Mucosa of rectum (tissue), 2 donors: ENCODE measurements around the gene OSBPL5.

ENCODE experiments used
- H3K27ac ChIP-seq, 2 donors: one replicate each; pipeline ENCODE4 v1.7.0; 2013; ENCODE audit warnings: inconsistent platforms in 2 of 2, low read depth in 2 of 2, low read length in 2 of 2
- H3K27me3 ChIP-seq, 2 donors: one replicate each; pipeline ENCODE4 v1.7.0; 2013; ENCODE audit warnings: low read length in 2 of 2; ENCODE audit not compliant: control insufficient read depth in 2 of 2, insufficient read depth in 2 of 2
- H3K36me3 ChIP-seq, 2 donors: one replicate each; pipeline ENCODE4 v1.7.0; 2013; ENCODE audit warnings: low read length in 2 of 2; ENCODE audit not compliant: control insufficient read depth in 2 of 2, insufficient read depth in 2 of 2
- H3K4me1 ChIP-seq, 2 donors: one replicate each; pipeline ENCODE4 v1.7.0; 2013; ENCODE audit warnings: low read length in 2 of 2, mild to moderate bottlenecking in 1 of 2; ENCODE audit not compliant: control insufficient read depth in 2 of 2, insufficient read depth in 2 of 2
- H3K4me3 ChIP-seq, 2 donors: one replicate each; pipeline ENCODE4 v1.7.0; 2013; ENCODE audit warnings: low read length in 2 of 2
- H3K9ac ChIP-seq, 2 donors: one replicate each; pipeline ENCODE4 v1.7.0; 2013; ENCODE audit warnings: low read length in 2 of 2, low read depth in 1 of 2, mild to moderate bottlenecking in 1 of 2
- H3K9me3 ChIP-seq, 2 donors: one replicate each; pipeline ENCODE4 v1.7.0; 2013; ENCODE audit warnings: low read length in 2 of 2; ENCODE audit not compliant: control insufficient read depth in 2 of 2
- donor health status: healthy.
- donor health status: Normal muscosa, but diverticular disease.

The OSBPL5 gene

DNA sequence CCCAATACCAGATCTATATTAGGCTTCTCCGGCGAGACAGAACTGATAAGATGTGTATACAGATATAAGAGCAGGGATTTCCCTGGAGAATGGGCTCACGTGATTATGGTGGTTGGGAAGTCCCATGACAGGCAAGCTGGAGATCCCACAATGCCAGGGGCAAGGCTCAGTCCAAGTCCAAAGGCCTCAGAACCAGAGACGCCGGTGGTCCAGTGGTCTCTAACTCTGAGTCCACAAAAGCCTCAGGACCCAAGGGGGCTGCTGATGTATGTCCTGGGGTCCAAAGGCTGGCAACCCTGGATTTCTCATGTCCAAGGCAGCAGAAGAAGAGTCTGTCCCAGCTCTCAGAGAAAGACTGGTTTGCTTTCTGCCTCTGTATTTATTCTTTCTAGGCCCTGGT, 15.8 kb upstream of the OSBPL5 start:
- no peak overlapping the region for H3K9ac ChIP-seq
- no peaks in the 10 kb centered on the region for H3K27me3 ChIP-seq
- H3K9me3 ChIP-seq, result peaks cover 0 to 4% of the 10 kb centered on the region in 2 donors
- no peaks in the 10 kb centered on the region for H3K36me3 ChIP-seq
- no peak overlapping the region for H3K27ac ChIP-seq
- H3K4me3 ChIP-seq, result no peak overlapping the region
- no peaks in the 10 kb centered on the region for H3K4me1 ChIP-seq

DNA sequence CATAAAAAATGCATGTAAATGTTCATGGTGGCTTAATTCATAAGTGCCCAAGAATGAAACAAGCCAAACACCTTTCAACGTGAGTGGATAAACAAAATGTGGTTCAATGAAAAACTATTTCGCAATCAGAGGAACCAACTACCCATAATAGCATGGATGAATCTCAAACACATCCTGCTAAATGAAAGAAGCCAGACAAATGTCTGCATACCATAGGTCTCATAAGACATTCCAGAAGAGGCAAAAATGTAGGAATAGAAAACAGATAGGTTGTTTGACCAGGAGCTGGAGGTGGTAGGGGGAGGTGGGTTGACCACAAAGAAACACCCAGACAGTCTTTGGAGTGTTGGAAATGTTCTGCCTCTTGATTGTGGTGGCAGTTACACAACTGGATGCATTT, 13.2 kb upstream of the OSBPL5 start:
- no peak overlapping the region for H3K27ac ChIP-seq
- peaks cover 2 to 4% of the 10 kb centered on the region in 2 donors for H3K9me3 ChIP-seq
- peaks cover 0 to 2% of the 10 kb centered on the region in 2 donors for H3K27me3 ChIP-seq
- H3K4me1 ChIP-seq, result no peaks in the 10 kb centered on the region
- H3K36me3 ChIP-seq, result no peaks in the 10 kb centered on the region
- no peak overlapping the region for H3K4me3 ChIP-seq
- no peak overlapping the region for H3K9ac ChIP-seq

DNA sequence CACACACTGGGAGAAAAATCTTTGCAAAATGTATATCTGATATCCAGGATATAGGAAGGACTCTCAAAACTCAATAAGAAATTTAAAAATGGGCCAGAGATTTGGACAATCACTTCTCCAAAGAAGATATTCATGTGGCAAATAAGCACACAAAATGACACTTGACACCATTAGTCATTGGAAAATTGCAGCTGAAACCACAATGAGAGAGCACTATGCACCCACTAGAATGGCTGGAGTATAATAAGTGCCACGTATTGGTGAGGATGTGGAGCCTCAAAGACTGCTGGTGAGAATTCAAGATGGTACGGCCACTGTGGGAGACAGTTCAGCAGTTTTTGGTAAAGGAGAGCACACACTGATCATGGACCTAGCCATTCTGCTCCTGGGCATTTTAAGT, 12.8 kb upstream of the OSBPL5 start:
- peaks cover 2 to 4% of the 10 kb centered on the region in 2 donors for H3K9me3 ChIP-seq
- H3K4me3 ChIP-seq, result no peak overlapping the region
- no peaks in the 10 kb centered on the region for H3K36me3 ChIP-seq
- peaks cover 0 to 2% of the 10 kb centered on the region in 2 donors for H3K27me3 ChIP-seq
- H3K27ac ChIP-seq, result no peak overlapping the region
- no peak overlapping the region for H3K9ac ChIP-seq
- no peaks in the 10 kb centered on the region for H3K4me1 ChIP-seq

DNA sequence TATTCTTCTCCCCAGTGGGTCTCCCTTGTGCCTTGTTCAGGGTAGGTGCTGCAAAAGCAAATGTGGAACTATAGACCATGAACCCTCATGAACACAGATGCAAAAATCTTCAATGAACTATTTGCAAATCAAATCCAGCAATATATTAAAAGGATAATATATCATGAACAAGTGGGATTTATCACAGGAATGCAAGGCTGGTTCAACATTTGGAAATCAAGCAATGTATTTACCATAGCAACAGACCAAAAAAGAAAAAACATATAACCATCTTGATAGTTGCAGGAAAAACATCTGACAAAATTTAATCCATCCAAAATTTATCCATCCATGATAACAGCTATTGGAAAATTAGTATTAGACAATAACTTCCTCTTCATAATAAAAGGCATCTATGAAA, 11.4 kb upstream of the OSBPL5 start:
- Histone ChIP-seq H3K4me3 (no peak overlapping the region), H3K9me3 (peaks cover 2 to 4% of the 10 kb centered on the region in 2 donors), H3K4me1 (no peaks in the 10 kb centered on the region), H3K36me3 (no peaks in the 10 kb centered on the region), H3K27ac (no peak overlapping the region), H3K27me3 (peaks cover 0 to 2% of the 10 kb centered on the region in 2 donors), H3K9ac (no peak overlapping the region)

DNA sequence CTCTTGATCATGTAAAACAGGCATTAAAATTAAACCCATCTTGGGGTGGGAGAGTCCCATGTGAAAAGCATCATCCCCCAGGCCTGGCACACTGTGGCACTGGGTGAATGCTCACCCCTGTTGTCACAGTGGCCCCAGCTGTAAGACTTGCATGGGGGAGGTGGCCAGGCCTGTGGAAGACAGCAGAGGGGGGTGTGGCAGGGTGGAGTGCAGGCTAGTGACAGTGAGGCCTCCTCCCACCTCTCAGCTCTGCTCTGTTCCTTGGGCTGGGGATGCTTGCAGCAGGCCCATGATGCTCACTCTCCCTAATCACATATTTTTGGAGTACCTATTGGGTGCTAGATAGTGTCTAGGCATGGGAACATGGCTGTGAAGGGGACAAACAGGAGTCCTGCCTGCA, 10.1 kb upstream of the OSBPL5 start:
- Histone ChIP-seq H3K4me3 (no peak overlapping the region), H3K4me1 (no peaks in the 10 kb centered on the region), H3K9me3 (peaks cover 2 to 4% of the 10 kb centered on the region in 2 donors), H3K36me3 (no peaks in the 10 kb centered on the region), H3K9ac (no peak overlapping the region), H3K27ac (no peak overlapping the region), H3K27me3 (peaks cover 4 to 5% of the 10 kb centered on the region in 2 donors)

DNA sequence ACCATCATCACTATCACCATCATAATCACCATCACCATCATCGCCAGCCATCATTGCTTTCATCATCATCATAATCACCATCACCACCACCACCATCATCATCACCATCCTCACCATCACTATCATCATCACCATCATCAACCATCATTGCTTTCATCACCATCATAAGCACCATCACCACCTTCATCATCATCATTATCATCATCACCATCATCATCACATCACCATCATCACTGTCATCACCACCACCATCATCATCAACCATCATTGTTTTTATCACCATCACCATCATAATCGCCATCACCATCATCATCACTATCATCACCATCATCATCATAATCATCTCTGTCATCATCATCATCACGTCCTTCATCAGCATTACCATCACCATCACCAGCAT, 9.3 kb upstream of the OSBPL5 start:
- H3K4me3 ChIP-seq, result no peak overlapping the region
- no peak overlapping the region for H3K9ac ChIP-seq
- H3K27ac ChIP-seq, result no peak overlapping the region
- H3K9me3 ChIP-seq, result peaks cover 2 to 4% of the 10 kb centered on the region in 2 donors
- H3K27me3 ChIP-seq, result peaks cover 4 to 12% of the 10 kb centered on the region in 2 donors
- peaks cover 6 to 7% of the 10 kb centered on the region in 2 donors for H3K4me1 ChIP-seq
- no peaks in the 10 kb centered on the region for H3K36me3 ChIP-seq

DNA sequence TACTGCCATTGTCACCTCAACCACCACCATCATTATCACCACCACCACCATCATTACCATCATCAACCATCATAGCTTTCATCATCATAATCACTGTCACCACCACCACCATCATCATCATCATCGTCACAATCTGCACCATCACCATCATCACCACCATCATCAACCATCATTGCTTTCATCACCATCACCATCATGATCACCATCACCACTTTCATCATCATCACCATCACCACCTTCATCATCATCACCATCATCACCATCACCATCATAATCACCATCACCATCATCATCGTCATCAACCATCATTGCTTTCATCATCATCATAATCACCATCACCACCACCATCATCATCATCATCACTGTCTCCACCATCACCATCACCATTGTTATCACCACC, 8.7 kb upstream of the OSBPL5 start:
- peaks cover 2 to 4% of the 10 kb centered on the region in 2 donors for H3K9me3 ChIP-seq

DNA sequence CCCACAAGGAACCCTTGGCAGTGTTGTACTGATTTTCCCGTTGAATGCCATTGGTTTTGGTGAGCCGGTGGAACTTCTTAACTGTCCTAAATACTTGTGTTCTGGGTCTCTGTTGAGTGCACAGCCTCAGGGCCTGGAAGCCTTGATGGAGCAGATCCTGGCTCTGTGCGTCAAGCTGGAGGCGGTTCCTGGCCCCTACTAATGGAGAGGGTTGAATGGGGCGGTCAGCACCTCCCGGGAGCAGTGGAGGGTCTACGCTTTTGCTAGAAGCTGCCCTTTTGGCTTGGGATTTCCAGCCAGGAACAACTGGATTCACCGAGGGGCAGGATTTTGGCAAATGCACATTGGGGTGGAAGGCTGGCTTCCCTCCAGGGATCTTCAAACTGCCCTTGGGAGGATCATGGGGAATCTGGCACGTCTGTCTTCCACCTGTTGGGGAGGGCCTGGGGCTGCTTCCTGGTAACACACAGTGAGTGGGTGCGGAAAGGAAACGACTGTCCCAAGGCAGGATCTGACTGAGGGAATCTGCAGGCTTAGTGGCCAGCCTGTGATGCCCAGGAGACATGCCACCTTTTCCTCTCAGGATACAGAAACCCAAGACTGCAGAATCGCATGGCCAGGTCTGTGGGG, 6.9 kb upstream of the OSBPL5 start:
- H3K9ac ChIP-seq, result no peak overlapping the region
- no peak overlapping the region for H3K4me3 ChIP-seq
- no peaks in the 10 kb centered on the region for H3K36me3 ChIP-seq
- peaks cover 13 to 14% of the 10 kb centered on the region in 2 donors for H3K4me1 ChIP-seq
- H3K27me3 ChIP-seq, result peaks cover 14 to 20% of the 10 kb centered on the region in 2 donors
- H3K9me3 ChIP-seq, result peaks cover 2 to 4% of the 10 kb centered on the region in 2 donors
- no peak overlapping the region for H3K27ac ChIP-seq

More for the DNA sequence above, 8.7 kb upstream of the OSBPL5 start:
- peaks cover 10 to 16% of the 10 kb centered on the region in 2 donors for H3K27me3 ChIP-seq
- no peak overlapping the region for H3K27ac ChIP-seq
- H3K4me3 ChIP-seq, result no peak overlapping the region
- no peak overlapping the region for H3K9ac ChIP-seq
- H3K36me3 ChIP-seq, result no peaks in the 10 kb centered on the region
- peaks cover 11 to 13% of the 10 kb centered on the region in 2 donors for H3K4me1 ChIP-seq

DNA sequence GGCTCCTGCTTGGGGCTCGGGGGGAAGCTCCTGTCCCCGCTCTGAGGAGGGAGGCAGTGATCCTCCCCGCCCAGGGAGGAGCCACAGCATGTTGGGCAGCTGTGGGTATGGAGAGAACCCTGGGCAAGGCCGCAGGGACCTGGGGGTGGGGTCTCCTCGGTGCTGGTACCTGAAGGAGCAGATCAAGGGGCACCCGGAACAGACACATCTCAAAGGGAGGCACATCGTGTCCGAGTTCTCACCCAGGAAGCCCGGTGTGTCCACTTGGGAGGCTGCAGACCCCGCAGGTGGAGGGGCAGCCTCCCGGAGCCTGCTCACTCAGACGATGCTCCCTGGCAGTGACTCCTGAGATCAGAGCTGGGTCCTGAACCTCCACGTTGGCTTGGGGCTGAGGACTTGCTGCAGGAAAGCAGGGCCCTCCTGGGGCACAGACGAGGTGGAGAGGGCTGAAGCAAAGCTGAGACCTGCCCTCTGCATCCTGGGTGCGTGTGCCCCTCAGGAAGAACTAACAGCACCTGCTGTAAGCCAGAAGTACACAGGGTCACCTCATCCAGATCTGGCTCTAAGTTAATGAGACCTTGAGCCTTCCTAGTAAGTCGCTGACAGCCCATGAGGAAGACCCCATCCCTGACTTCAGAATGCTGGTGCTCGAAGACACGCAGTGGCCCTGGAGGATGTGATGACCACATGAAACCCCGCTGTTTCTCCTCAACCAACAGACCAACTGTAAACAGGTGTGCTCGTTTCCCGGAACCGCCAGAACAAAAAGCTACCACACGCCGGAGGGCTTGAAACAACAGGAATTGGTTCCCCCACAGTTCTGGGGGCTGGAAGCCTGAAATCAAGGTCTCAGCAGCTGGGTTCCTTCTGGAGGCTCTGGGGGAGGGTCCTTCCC, 5.9 kb upstream of the OSBPL5 start:
- no peak overlapping the region for H3K27ac ChIP-seq

DNA sequence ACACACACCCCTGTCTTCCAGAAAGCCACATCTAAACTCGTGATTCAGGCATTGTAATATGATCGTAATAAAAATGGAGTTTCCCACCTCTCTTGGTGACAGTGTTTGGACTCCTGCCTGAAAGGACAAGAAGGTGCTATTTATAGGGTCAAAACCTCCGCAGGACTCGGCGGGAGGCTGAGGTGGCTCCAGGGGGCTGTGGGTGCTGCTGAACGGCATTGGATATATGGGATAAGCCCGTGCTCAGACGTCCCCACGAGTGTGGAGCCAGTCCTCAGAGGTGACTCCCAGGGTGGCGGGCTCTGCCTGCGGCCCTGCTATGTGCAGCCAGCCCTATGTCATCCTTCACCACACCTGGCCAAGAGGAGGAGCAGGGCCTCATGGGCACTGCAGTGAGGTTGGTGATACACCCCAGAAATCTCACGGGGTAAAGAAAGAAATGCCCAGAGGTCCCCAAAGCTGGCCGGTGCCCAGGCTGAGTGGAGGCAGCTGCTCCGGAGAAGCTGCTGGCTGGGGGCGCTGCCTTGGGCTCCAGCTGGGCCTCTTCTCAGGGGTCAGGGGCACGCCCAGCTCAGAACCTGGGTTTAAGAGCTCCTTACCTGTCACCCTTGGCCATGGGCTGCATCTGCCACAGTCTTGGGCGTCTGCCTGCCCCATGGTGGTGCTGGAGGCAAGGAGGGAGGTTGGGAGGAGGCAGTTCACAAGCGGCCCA, 5.1 kb upstream of the OSBPL5 start:
- no peaks in the 10 kb centered on the region for H3K36me3 ChIP-seq
- H3K4me3 ChIP-seq, result no peak overlapping the region
- H3K27ac ChIP-seq, result no peak overlapping the region
- H3K4me1 ChIP-seq, result peaks cover 25 to 29% of the 10 kb centered on the region in 2 donors
- peaks cover 14 to 20% of the 10 kb centered on the region in 2 donors for H3K27me3 ChIP-seq
- H3K9ac ChIP-seq, result no peak overlapping the region
- peaks cover 0 to 2% of the 10 kb centered on the region in 2 donors for H3K9me3 ChIP-seq

More for the DNA sequence above, 5.9 kb upstream of the OSBPL5 start:
- no peaks in the 10 kb centered on the region for H3K36me3 ChIP-seq
- peaks cover 18 to 22% of the 10 kb centered on the region in 2 donors for H3K4me1 ChIP-seq
- H3K9me3 ChIP-seq, result peaks cover 1 to 2% of the 10 kb centered on the region in 2 donors
- no peak overlapping the region for H3K4me3 ChIP-seq
- H3K27me3 ChIP-seq, result peaks cover 14 to 20% of the 10 kb centered on the region in 2 donors
- no peak overlapping the region for H3K9ac ChIP-seq
